ENCODE data around the gene HOXA4. TPM values are rescaled to one million over a fixed set of nuclear protein-coding genes. Genes with fewer than 3 reads are reported as not detected.

The HOXA4 gene
- 0.08 TPM for total RNA-seq (2013)
- polyA plus RNA-seq (under 1 TPM in 1 of 3 donors, not detected in 2; 0.48 TPM), polyA minus RNA-seq (0.08 and 0.14 TPM in 2 replicates), total RNA-seq (0 to 0.75 (median 0.08) reads per million in 11 experiments)

- WGBS (ENCODE audit: insufficient coverage), result 26% methylated on average over 35 of the region's 67 CpGs
- peak within 1 kb of the TSS in 1 of 2 donors; percentile 86 for H3K27ac ChIP-seq (ENCODE audit: low read depth in 1 of 2, low read length in 2 of 2)
- TF ChIP-seq CTCF (IDR thresholded peaks at IDR 0.05), result no peak
Observed at GRCh38 chr7:27130540-27131389, at the start of gene HOXA4. Gene HOXA4 (minus strand): TSS chr7:27130757. CDS start chr7:27130733, 24 bp downstream.

More at GRCh38 chr7:27130540-27131389, at the start of gene HOXA4:
- Mint-ChIP-seq H3K4me3 (peak within 1 kb of the TSS; percentile 82), H3K27me3 (ENCODE audit: low read depth in 3 of 3) (peaks cover 5 to 14% (median 5%) of the 10 kb centered on the region in 3 donors), H3K9me3 (peaks cover 0 to 9% (median 0%) of the 10 kb centered on the region in 7 donors), H3K36me3 (peaks cover 0 to 2% of the 10 kb centered on the region in 2 donors), H3K4me1 (peaks cover 26% of the 10 kb centered on the region), H3K27ac (peak within 1 kb of the TSS in 6 of 7 donors; percentile 45 to 91 (median 85))
- no peaks in the 10 kb centered on the region for H3K79me2 ChIP-seq (ENCODE audit: insufficient read depth, low read length)
- H4K20me1 ChIP-seq (ENCODE audit: insufficient read depth, low read length), result no peaks in the 10 kb centered on the region
- peak within 1 kb of the TSS; percentile 95 for H2AFZ ChIP-seq (ENCODE audit: insufficient read depth, low read depth, low read length, poor library complexity, severe bottlenecking)
- H3K4me3 ChIP-seq (replicated peaks in 1 of 3; ENCODE audit: low read depth in 2 of 3, low read length in 3 of 3), result peak within 1 kb of the TSS; percentile 47 to 78 (median 76)
- H3K36me3 ChIP-seq (replicated peaks in 1 of 2; ENCODE audit: control insufficient read depth in 1 of 2, insufficient read depth in 2 of 2, low read length in 2 of 2), result no peaks in the 10 kb centered on the region
- intact Hi-C loops (cut with micrococcal nuclease), result no loop called here
- peaks cover 10 to 25% of the 10 kb centered on the region in 2 donors for H3K4me1 ChIP-seq (ENCODE audit: control insufficient read depth in 1 of 2, insufficient read depth in 2 of 2, low read length in 2 of 2)
- no peaks in the 10 kb centered on the region for H3K9me3 ChIP-seq (replicated peaks in 1 of 2; ENCODE audit: control insufficient read depth in 1 of 2, insufficient read depth in 1 of 2, low read length in 2 of 2)
- peak within 1 kb of the TSS; percentile 79 for H3K9ac ChIP-seq (ENCODE audit: insufficient read depth, low read length, poor library complexity, severe bottlenecking)
- peak; percentile 54 to 73 (median 72) for DNase-seq
- H3K27me3 ChIP-seq (ENCODE audit: control insufficient read depth in 2 of 2, insufficient read depth in 2 of 2, low read length in 2 of 2), result peaks cover under 1 to 5% of the 10 kb centered on the region in 2 donors
- H3K4me2 ChIP-seq (replicated peaks; ENCODE audit: extremely low read depth, low read length, poor library complexity, severe bottlenecking), result peak within 1 kb of the TSS; percentile 76
